Cardiac fibroblast (primary cell): Measurements from ENCODE around the gene ZNF232.
"Not testable (repeated sequence)": the region's sequence is repeated elsewhere in the genome, so short reads cannot be mapped to it uniquely, and the experiment has no call there.

Source experiments
- DNase-seq, 2 donors: peaks; one replicate each; pipeline versions ENCODE4 v3.0.0 to v3.0.0-alpha.2; 2010; ENCODE audit warnings: low read depth in 2 of 2
- H3K4me3 ChIP-seq, 2 donors: replicated peaks in 1 of 2; 1 replicate in 1 of 2; 2 replicates in 1 of 2; pipeline ENCODE4 v1.5.1; 2011; ENCODE audit warnings: low read depth in 2 of 2, low read length in 2 of 2, mild to moderate bottlenecking in 2 of 2, moderate library complexity in 1 of 2
- CTCF ChIP-seq: IDR thresholded peaks from one replicate; pipeline ENCODE4 v1.5.1; 2011; ENCODE audit warnings: low read depth, mild to moderate bottlenecking, low read length, inconsistent platforms

ZNF232 gene

DNA sequence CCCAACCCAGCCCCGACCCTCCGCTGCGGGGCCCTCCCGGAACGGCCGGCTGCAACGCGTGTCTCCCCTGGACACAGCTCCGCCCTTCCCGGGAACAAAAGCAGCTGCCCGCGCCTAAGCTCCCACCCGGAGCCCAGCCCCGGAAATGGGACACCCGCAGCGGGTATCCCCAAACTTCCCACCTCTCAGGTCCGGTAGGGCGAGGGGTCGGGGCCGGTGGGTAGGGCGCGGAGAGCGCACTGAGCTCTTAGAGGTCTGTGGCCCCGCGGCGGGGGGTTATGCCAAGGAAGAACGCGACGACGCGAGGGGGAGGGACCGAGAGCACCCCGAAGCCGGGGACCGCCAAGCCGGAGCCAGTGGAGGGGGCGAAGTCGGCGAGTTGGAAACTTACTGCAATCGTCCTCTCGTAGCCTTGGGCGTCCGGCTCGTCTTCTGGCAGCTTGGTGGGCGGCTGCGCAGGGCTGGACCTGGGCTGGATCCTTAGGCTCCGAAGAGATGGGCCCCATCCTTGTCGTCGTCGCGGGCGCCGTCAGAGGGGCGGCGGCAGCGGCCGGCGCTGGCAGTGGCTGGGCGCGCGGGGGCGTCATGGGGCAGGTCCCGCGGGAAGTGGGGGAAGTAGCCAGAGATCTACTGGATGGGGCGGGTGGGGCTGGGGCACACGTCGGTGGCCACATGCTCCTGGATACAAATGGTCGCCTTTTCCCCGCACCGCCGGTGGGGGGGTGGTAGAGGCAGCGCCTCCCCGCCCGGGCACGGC is 11.1 kb upstream of the ZNF232 start:
- no peak for TF ChIP-seq CTCF
- DNase-seq = peak in 1 of 2 donors; percentile 14
- H3K4me3 ChIP-seq = peak overlapping the region; percentile 30 to 42

DNA sequence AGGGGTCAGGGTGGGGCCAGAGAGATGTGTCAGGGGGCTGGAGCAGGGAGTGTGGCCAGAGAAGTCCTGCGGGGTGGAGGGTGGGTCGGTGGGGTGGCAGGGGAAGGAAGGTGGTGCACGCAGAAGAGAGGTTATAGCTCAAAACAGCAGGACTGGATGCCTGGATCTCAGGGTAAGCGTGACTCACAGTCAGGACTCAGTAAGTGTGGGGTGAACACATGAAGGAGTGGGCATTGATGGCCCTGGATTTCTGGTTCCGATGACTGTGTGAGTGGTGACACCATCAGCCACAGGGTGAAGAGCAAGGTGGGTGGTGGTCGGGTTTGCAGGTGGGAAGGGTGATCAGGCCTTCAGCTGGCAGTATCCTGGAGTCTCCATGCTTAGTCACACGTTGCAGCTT is 10.4 kb upstream of the ZNF232 start:
- DNase-seq = not testable (repeated sequence)

DNA sequence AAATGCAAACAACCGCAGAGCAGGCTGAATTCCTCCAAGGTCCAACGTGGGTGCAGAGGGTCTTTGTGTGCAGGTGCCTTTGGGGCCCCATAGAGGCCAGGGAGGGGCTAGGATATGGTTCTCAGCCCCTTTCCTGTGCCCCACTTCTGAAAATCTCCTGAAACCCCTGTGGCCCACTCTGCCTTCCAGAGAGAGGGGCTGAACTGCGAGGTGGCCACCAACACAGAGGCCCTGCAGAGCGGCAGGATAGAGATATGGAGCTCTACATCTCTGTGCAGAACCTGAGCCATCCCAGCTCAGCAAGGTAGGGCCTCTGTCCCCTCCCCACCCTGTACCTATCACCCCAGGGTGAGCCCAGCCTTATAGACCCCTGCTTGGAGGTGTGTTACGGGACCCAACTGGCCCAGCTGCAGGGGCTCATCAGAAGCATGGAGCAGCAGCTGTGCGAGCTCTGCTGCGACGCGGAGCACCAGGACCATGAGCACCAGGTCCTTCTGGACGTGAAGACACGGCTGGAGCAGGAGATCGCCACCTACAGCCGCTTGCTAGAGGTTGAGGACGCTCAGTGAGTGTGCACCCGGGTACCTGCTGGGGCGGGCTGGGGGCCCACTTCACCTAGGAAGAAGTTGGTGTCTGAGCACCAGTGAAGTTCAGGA is 9.6 kb upstream of the ZNF232 start:
- no peak for DNase-seq
- TF ChIP-seq CTCF = no peak
- H3K4me3 ChIP-seq = no peak overlapping the region

More for the DNA sequence above, 10.4 kb upstream of the ZNF232 start:
- H3K4me3 ChIP-seq = not testable (repeated sequence)

DNA sequence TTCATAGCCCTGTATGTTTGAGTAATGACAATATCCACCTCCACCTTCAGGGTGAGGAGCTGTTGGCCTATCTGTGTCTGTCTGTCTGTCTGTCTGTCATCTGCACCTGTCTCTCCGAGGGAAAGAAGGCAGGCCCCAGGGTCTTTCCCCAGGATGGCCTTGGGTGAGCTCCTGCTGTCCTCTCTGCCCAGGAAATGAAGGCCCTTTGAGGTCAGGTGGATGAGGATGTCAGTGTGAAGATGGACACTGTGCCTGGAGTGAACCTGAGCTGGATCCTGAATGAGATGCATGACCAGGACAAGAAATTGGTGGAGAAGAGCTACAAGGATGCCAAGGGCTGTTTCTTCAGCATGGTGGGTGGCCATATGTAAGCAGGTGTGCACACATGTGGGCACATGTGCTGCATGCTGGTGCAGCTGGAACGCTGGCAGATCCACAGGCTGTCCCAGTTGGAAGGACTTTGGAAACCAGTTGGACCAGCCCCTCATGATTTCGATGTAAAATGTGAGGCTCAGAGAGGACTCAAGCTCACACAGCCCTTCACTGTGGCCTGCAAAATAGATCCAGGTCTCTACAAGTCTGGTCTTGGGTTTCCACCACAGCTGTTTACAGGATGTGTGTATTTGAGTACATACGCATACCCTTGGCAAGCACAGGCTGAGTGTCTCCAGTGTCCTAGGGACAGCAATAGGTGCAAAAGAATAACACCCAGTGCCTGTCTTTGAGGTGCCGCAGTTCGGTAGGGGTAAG is 8.9 kb upstream of the ZNF232 start:
- H3K4me3 ChIP-seq, DNase-seq: not testable (repeated sequence)

DNA sequence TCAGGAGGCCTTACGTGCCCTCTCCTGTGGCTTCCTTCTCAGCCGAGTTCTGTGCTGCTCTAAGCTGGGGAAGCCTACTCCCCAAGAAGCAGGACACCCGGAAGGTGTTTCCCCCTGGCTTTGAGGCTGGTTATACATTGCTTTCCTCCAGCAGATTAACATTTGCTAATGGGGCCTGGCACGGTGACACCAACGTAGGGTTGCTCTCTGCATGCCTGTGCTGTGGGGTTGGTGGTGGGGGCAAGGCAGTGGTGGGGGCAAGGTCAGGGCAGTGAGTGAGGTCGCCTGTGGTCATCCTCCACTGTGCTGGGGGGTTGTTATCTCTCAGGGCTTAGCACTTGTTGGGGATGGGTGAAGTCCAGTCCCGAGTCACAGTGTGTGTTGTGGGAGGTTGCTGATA is 8.4 kb upstream of the ZNF232 start:
- DNase-seq = no peak
- H3K4me3 ChIP-seq = no peak overlapping the region

GRCh38 chr17:5118219-5118618 is 6.5 kb upstream of the ZNF232 start:
- no peak for TF ChIP-seq CTCF
- no peak for DNase-seq
- H3K4me3 ChIP-seq = no peak overlapping the region

More for the DNA sequence above, 8.4 kb upstream of the ZNF232 start:
- no peak for TF ChIP-seq CTCF

DNA sequence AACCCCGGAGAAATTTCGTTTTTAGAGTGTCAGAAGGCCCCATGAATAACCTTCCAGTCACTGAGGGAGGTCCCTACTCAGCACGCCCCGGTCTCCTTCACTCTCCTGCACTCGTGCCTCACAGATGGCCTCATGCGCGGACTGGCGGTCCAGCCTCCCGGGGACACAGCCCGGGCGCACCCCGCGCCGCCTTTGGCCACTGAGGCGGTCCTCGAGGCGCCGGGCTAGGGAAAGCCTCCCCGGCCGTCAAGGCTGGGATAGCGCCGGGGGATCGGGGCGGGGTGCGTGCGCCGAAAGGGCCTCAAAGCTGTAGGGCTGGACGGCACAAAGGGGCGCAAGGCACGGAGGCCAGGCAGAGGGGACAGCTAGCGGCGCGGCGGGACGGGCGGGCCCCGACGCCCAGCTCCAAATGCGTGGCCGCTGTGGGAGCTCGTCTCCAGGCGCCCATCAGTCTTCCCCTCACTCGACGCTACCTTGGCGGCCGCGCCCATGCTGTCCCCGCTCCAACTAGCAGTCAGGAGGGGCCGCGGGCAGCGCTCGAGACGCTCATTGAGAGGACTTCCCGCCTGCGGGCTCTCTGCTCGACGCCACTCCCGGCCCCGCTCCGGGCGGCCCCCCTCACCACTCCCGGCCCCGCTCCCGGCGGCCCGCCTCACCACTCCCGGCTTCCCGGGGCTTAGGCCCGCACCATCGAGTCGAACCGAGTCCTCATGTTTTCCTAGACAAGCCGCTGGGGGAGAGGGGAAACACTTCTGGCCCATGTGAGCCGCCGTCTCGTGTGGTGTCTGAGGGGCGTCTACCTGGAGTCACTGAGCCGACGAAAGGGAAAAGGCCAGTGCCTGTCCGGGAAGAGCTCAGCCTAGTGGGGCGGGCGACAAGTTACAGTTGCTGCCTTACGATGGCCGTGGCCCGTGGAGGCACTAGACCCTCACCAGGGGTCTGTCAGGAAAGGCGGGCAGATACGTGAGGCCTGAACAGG is 4.3 kb upstream of the ZNF232 start, which contains the start of gene USP6:
USP6 (plus strand) TSS at position 360 of the 979 bp plus-strand sequence. CDS start 14,336 bp downstream, outside the sequence.
- no peak for TF ChIP-seq CTCF
- no peak within 1 kb of the TSS for H3K4me3 ChIP-seq

More for the DNA sequence above, 4.3 kb upstream of the ZNF232 start, which contains the start of gene USP6:
- no peak for DNase-seq
